Mesenteric fat pad (tissue), 1 donor: Measurements from ENCODE around the gene TAAR9. TPM values are rescaled to one million over a fixed set of nuclear protein-coding genes. Genes with fewer than 3 reads are reported as not detected.
"Not testable (repeated sequence)": the region's sequence is repeated elsewhere in the genome, so short reads cannot be mapped to it uniquely, and the experiment has no call there.

Experiments used
- DNase-seq: peaks from one replicate; pipeline ENCODE4 v3.0.0-alpha.2; 2020; ENCODE audit warnings: low spot score
- total RNA-seq: library from RNA; stranded (reverse); fragmentation: NEBNext Ultra II Directional; extraction: Animal tissue kit (Norgen Biotek cat#: 25700); gene quantifications from one replicate; pipeline ENCODE4 v1.2.1, GENCODE V29; 2021
- donor health status: DM: yes; HTN: yes; CAD: no.

TAAR9 gene
- total RNA-seq, 1 donor from 2014 or later = not detected

DNA sequence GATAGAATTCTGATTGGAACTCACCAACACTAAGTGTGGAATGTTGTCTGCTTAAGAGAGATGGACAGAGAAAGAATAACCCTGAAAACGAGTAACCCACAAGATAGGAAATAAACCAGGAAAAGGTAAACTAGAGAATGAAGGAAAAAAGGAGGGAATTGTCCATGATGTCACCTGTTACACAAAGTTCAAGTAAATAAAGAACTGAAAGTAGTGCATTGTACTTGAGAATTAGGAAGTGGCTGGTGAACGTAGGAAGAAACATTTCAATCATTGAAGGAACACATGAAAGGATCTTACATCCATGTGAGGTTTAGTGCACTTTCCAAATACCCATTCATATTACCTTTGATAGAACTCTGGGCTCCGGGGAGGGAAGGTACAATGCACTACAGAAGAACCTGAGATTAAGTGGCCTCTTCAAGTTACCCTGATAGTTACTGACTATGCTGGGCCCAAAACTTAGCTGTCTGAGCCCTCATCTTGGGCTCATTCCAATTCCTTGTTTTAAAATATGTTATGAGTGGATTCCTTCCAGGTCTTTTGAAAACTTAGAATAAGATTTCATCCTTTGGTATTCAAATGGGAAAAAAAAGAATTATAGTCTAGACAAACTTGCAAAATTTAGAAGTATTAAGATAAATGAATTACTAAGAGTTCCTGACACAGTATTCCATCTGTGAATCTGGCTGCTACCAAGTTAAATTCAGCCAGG, 24.1 kb upstream of the TAAR9 start:
- no peak for DNase-seq

GRCh38 chr6:132515386-132515785, 22.7 kb upstream of the TAAR9 start:
- no peak for DNase-seq

DNA sequence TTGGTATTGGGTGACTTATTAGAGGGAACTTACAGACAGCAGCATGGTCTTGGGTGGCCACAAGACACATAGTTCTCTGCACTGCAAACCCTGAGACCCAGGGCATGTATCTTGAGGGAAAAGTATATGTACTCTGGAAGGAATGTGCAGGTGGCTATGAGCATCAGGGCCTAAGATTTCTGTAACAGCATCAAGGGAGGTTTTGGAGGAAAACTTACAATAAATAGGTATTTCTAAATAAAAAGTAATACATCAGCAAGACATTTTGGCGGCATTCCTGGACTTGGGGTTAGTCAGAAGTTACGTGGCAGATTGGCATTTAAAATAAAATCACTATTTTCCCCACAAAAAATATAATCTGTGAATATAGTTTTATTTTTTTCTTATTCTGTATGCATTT, 17.1 kb upstream of the TAAR9 start:
- DNase-seq = no peak

- DNase-seq = no peak
Observed at GRCh38 chr6:132524646-132525045, 13.4 kb upstream of the TAAR9 start.

GRCh38 chr6:132525866-132526265, 12.2 kb upstream of the TAAR9 start:
- no peak for DNase-seq

GRCh38 chr6:132526461-132526860, 11.6 kb upstream of the TAAR9 start:
- DNase-seq = no peak

GRCh38 chr6:132527791-132528190, 10.3 kb upstream of the TAAR9 start:
- DNase-seq = no peak

DNA sequence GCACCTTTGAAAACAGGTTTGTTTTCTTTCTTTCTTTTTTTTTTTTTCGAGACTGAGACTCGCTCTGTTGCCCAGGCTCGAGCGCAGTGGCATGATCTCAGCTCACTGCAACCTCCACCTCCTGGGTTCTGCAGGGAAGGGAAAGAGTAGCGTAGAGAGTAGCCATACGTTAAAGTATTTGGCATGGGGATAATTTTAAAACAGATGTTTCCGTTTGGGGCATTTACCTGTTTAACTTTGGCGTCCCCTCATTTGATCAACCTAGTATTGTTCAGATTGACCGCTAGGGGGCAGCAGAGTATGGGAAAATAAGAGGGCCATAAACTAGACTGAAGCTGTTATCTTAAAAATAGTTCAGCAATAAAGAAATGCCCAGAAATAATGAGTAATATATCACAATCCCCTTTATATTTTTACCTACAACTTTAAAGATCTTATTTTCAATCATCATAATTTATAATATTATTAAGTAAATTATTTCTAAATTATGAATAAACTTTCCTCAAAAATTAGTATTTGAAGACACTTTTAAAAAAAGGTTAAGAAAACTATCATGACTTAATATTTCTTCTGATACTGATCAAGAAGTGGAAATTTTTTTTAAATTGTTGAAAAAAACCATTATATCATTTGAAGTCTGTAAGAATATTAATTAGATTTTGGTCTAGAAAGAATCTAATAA, 7.6 kb upstream of the TAAR9 start:
- no peak for DNase-seq

DNA sequence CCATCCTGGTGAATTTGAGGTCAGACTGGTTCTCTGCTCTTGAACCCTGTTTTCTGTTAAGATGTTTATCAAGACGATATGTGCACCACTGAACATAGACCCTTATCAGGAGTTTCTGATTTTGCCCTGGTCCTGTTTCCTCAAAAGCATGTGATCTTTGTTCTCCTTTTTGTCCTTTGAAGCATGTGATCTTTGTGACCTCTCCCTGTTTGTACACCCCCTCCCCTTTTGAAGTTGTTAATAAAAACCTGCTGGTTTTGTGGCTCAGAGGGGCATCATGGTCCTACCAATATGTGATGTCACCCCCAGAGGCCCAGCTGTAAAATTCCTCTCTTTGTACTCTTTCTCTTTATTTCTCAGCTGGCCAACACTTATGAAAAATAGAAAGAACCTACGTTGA, 3.5 kb upstream of the TAAR9 start:
- DNase-seq = not testable (repeated sequence)

DNA sequence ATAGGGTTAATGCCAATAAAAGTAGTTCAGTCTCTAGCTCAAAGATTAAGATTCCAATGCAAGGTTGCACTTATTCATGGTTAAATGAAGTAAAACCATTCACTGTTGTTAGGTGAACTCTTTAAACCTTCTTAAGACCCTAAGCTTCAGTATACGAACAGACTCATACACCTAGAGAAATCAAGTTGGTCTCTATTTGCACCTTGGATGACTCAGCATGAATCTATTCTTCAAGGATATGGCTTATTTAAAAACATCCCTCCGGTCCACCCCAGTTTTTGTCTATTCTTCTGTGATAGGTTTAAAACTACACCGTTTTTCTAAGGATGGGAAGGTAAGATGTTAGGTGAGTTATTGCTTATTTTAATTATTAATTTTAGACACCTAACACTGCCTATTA, 932 bp upstream of the TAAR9 start:
- DNase-seq = no peak

GRCh38 chr6:132544826-132545225, 6.7 kb downstream of the TAAR9 start:
- DNase-seq = no peak

DNA sequence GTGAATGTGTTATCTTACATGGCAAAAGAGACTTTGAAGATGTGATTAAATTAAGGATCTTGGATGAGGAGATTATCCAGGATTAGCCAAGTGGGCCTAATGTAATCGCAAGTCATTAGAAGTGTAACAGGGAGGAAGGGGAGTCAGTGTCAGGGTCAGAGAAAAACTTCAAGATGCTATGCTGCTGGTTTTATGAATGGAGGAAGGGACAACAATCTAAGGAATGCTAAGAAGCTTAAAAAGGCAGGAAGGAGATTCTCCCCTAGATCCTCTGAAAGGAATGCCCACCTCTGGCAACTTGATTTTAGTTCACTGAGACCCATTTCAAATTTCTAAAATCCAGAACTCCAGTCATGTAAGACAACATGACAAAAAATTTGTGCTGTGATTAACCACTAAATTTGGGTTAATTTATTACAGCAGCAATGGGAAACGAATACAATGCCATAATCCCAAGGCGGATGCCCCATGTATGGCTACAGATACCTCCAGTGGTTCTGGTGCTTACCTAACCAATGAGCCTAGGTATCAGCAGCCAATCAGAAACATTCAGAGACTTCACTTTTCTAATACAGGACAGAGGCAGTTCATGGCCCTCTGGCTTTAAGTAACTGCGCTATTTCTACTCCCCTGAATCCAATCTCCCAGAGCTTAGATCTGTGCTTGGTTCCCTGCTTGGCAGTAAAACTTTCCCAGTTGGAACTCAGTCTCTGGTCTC, 10.8 kb downstream of the TAAR9 start:
- DNase-seq = no peak

DNA sequence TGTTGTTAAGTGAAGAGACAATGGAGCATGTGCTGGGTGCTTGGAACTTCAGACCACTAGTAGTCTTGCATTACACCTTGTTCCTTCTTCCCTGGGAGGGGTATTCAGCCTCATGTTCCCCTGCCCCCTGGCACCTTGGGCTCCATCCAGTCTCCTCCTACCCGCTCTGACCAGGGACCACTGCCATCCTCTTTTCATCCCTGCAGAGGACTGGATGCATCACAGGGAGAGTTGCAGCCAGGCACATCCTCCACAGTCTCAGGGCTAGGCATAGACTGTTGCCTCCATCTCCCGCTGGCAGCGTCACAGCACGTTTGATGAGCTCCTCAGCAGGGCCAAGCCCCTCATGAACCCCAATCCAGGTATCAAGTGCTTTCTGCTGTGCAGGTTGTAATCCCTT, 13.1 kb downstream of the TAAR9 start:
- DNase-seq = no peak

DNA sequence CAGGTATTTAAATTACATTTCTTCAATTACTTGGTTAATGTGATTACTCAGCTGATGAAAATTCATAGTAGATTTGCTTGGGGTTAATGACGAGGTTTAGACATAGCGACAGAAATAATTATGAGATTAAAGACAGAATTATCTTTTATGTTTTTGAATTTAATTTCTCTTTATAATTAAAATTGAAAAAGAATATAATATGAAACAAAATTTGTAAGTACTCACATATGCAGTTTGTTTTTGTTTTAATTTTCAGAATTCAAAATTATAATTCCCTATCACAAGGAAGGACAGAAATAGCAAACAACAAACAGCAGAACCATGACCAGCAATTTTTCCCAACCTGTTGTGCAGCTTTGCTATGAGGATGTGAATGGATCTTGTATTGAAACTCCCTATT, 14.3 kb downstream of the TAAR9 start, which contains the start of gene TAAR8:
Gene TAAR8, plus strand, starts transcription at position 301 of the 400 bp plus-strand sequence. Its CDS starts 21 bp downstream, at position 322.
- no peak for DNase-seq

- DNase-seq = not testable (repeated sequence)
Observed at GRCh38 chr6:132560087-132560486, 22.0 kb downstream of the TAAR9 start.

GRCh38 chr6:132566404-132566803, 28.3 kb downstream of the TAAR9 start:
- no peak for DNase-seq

DNA sequence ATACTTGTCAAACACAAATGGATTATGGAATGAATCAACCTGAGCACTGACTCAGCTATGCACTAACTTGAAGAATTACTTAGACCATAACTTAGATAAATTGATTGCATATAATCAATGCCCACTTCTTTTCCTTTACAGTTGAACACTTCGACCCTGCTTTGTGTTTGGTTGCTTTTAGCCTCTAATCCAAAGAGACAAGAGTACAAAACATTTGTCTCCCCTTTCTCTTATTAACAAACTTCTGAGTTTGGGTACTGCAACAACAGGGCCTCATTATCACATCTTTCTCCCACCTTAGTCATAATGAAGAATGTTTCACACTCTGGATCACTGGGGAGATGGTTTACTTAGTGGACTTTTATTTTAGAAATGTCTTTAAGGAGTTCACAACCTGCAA, 29.5 kb downstream of the TAAR9 start:
- DNase-seq = no peak

DNA sequence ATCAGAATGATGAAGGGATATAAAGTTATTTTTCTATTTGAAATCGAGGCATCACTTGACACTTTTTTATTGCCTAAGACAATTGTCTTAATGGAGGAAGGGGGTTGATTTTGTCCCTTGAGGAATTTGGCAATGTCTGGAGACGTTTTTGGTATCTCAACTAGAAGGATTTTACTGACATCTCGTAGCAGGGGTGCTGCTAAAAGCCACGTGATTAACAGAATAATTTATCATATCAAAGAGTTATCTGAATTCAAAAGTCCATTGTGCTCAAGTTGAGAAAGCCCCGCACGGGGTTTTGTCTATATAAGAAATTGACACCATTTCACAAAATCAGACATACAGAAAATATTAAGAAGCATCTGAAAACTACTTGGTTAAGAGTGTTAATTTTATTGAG, 30.5 kb downstream of the TAAR9 start:
- DNase-seq = no peak

DNA sequence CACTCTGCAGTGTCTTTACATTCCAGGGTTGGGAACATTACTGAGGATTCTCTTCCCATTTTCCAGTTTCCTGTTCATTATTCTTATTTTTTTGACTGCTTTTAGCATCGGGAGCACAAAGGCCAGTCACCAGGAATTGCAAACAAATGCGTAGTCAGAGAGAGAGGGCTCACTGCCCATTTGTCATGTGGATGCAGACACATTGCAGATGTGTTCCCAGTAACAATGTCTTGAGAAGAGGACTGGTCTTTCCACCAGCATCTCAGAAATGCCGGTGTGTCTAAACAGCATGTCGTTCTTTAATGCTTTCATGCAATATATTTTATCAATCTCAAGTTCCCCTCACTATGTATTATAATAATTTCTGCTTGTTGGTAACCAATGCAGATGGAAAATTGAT, 31.1 kb downstream of the TAAR9 start:
- DNase-seq = no peak

DNA sequence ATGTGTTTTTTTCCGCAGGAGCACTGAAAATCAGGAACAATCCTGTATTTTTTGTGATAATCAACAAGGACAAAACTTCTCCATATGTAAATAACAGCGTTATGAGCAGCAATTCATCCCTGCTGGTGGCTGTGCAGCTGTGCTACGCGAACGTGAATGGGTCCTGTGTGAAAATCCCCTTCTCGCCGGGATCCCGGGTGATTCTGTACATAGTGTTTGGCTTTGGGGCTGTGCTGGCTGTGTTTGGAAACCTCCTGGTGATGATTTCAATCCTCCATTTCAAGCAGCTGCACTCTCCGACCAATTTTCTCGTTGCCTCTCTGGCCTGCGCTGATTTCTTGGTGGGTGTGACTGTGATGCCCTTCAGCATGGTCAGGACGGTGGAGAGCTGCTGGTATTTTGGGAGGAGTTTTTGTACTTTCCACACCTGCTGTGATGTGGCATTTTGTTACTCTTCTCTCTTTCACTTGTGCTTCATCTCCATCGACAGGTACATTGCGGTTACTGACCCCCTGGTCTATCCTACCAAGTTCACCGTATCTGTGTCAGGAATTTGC, 32.2 kb downstream of the TAAR9 start, which contains the start of gene TAAR6:
Gene TAAR6, plus strand, starts transcription at position 102 of the 557 bp plus-strand sequence. Its CDS starts 0 bp downstream, at position 102.
- no peak for DNase-seq

DNA sequence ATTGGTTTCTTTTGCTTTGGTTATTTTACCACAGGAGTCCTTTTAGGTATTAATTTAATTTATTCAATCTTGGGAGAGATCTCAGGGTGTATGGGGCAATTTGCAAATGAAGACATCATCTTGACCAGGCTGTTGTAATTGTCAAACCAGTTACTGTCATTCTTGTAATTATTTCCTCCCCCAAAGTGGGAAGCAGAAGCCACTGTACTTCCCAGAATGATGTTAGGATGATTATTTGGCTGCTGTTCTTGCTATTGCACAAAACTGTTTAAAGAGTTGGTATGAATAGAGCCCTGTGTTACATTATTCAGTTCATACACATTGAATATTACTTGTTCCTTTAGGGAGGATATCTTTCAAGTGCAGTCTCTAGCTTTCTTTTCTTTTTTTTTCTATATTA, 33.7 kb downstream of the TAAR9 start:
- no peak for DNase-seq

GRCh38 chr6:132584698-132585097, 46.6 kb downstream of the TAAR9 start:
- DNase-seq = no peak
